ENCODE data around the gene PXYLP1. TPM values are rescaled to one million over a fixed set of nuclear protein-coding genes. Genes with fewer than 3 reads are reported as not detected.
"Not testable (repeated sequence)": the region's sequence is repeated elsewhere in the genome, so short reads cannot be mapped to it uniquely, and the experiment has no call there.

PXYLP1 gene
- polyA plus RNA-seq, 4 donors = 34.6 to 40.2 (median 39.0) TPM

DNA sequence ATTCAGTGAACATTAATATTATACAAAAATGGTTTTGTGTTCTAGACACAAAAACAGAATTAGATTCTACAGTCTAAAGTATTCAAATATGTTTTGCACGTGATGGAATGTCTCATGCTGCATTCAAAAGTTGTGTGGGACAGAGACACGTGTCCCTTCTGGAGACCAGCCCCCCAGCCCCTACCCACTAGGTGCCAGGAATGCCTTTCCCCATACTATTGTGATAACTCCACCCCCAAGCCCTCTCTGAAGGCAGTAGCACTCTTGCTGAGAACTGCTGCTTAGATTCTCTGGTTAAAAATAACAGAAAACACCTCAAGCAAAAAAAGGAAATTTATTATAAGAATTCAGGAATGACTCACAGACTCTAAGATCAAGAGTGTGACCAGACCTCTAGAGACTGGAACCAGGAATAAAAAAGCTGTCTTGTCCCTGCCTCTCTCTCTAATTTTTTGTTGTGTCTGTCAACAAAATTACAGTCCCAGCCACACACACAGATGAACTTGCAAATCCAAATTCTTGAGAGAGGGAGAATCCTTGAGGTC lies 57.7 kb downstream of the PXYLP1 start:
- no peak for DNase-seq (ENCODE audit: low read depth in 4 of 4, low spot score in 2 of 4)

GRCh38 chr3:141291559-141292355 lies 60.1 kb downstream of the PXYLP1 start:
- no peak for DNase-seq (ENCODE audit: low read depth in 4 of 4, low spot score in 2 of 4)

DNA sequence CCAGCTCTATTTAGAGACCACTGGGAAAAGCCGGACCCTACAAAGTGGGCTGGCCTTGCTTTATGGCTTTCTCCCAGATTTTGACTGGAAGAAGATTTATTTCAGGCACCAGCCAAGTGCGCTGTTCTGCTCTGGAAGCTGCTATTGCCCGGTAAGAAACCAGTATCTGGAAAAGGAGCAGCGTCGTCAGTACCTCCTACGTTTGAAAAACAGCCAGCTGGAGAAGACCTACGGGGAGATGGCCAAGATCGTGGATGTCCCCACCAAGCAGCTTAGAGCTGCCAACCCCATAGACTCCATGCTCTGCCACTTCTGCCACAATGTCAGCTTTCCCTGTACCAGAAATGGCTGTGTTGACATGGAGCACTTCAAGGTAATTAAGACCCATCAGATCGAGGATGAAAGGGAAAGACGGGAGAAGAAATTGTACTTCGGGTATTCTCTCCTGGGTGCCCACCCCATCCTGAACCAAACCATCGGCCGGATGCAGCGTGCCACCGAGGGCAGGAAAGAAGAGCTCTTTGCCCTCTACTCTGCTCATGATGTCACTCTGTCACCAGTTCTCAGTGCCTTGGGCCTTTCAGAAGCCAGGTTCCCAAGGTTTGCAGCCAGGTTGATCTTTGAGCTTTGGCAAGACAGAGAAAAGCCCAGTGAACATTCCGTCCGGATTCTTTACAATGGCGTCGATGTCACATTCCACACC lies 60.9 kb downstream of the PXYLP1 start:
- DNase-seq (ENCODE audit: low read depth in 4 of 4, low spot score in 2 of 4) = no peak

DNA sequence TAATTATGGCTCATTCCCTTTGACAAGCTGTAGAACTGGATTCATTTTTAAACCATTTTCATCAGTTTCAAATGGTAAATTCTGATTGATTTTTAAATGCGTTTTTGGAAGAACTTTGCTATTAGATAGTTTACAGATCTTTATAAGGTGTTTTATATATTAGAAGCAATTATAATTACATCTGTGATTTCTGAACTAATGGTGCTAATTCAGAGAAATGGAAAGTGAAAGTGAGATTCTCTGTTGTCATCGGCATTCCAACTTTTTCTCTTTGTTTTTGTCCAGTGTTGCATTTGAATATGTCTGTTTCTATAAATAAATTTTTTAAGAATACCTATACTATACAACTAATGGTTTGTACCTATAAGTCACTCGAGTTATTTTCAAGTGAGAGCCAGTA lies 62.7 kb downstream of the PXYLP1 start:
- no peak for DNase-seq (ENCODE audit: low read depth in 4 of 4, low spot score in 2 of 4)

GRCh38 chr3:141294848-141295247 lies 63.2 kb downstream of the PXYLP1 start:
- no peak for DNase-seq (ENCODE audit: low read depth in 4 of 4, low spot score in 2 of 4)

- DNase-seq (ENCODE audit: low read depth in 4 of 4, low spot score in 2 of 4) = not testable (repeated sequence)
These were observed 68.8 kb downstream of the PXYLP1 start for GRCh38 chr3:141300426-141300825.

DNA sequence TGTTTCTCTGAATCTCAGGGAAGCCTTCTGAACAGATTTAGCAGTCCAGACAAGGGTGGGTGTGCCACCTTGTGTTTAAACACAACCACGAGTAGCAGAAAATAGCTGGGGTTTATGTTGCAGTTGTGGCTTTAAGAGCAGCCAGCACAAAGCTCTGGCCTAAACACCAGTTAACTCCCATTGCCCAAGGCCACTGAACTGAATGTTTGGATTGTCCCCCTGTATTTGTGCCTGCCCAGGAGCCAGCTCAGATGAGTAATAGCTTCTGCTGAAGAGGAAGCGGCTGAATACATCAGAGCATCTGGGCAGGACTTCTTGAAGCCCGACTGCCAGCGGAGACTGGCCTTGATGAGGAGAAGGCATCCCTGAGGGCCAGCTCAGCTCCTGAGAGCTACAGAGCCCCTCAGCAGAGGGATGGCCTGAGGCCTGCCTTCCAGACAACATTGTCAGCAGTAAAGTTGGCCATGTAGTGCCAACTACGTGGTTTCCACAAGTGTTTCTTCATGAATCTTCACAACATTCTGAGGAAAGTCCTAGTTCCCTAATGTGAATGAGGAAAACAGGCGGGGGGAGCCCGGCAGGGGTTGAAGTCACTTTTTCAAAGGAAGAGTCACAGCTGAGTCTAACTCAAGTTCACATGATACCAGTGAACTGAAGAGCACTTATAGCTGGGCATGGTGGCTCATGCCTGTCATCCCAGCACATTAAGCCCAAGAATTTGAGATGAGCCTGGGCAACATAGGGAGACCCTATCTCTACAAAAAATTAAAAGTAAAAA lies 70.9 kb downstream of the PXYLP1 start:
- DNase-seq (ENCODE audit: low read depth in 4 of 4, low spot score in 2 of 4) = no peak

DNA sequence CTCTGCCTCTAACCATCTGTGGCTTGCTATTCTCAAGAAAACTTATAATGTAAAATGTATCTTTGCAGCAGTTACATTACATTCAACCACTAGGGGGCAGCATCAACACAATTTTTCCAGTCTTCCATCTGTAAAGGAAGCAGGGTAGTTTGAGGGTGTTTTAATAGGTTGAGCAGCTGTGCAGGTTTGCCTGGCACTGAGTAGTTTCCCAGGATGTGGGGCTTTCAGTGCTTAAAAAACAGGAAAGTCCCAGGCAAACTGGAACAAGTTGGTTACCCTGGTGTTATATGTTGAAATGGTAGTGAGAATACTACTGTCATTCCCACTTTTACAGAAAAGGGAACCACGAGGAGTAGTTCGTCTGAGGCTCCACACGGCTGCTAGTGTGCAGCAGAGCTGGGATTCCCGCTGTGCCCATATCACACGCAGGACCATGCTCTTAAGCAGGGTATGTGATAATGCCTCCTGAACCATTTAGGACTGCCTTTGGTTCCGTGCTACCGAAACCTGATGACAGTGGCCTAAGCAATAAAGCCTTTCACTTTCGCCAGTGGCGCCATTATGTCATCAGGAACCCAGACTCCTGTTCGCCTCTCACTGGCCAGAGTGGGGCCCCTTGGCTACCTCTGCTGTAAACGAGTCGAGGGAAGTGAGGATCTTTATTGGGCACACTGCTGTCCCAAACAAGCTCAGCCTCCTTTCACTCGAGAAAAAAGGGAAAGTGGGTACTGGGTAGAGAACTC lies 72.0 kb downstream of the PXYLP1 start:
- DNase-seq (ENCODE audit: low read depth in 4 of 4, low spot score in 2 of 4) = peak in 3 of 4 donors; percentile 54 to 74 (median 56)

DNA sequence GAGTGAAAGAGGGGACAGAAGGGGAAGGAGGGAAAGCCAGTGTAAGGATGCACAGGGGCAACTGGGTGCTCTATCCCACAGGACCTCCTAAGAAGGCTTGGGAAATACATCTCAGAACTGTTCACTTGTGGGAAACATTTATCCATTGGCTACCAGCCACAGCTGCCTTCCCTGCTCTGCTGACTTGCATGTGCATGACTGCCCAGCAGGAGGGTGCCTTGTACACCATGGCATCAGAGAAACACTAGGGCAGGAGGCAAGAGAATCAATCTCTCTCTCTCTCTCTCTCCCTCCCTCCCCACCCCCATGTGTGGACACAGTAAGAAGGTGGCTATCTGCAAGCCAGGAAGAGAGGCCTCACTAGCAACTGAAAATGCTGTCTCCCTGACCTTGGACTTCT lies 73.8 kb downstream of the PXYLP1 start:
- DNase-seq (ENCODE audit: low read depth in 4 of 4, low spot score in 2 of 4) = no peak

GRCh38 chr3:141306276-141306675 lies 74.7 kb downstream of the PXYLP1 start:
- DNase-seq (ENCODE audit: low read depth in 4 of 4, low spot score in 2 of 4) = no peak

DNA sequence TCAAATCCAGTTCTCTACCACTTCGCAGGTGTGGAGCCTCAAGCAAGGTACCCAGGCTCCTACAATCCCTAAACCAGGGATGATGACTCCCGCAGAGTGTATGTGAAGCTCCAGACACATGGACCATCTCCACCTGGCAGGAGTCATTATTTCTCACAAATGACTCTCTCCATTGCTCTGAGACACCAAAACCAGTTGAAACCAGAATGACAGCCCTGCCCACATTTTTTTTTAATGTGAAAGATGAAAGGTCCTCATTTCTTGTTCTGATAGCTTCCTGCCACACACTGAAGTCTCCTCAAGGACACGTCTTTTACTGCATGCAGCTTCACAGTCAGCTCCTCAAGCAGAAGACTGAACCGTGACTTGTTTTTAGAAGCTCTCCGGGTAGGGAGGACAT lies 75.3 kb downstream of the PXYLP1 start:
- DNase-seq (ENCODE audit: low read depth in 4 of 4, low spot score in 2 of 4) = no peak

GRCh38 chr3:141307351-141308059 lies 75.9 kb downstream of the PXYLP1 start:
- no peak for DNase-seq (ENCODE audit: low read depth in 4 of 4, low spot score in 2 of 4)

GRCh38 chr3:141308588-141309218 lies 77.1 kb downstream of the PXYLP1 start:
- peak in 1 of 4 donors; percentile 48 for DNase-seq (ENCODE audit: low read depth in 4 of 4, low spot score in 2 of 4)

- no peak for DNase-seq (ENCODE audit: low read depth in 4 of 4, low spot score in 2 of 4)
These were observed 79.5 kb downstream of the PXYLP1 start for GRCh38 chr3:141311170-141311495.

DNA sequence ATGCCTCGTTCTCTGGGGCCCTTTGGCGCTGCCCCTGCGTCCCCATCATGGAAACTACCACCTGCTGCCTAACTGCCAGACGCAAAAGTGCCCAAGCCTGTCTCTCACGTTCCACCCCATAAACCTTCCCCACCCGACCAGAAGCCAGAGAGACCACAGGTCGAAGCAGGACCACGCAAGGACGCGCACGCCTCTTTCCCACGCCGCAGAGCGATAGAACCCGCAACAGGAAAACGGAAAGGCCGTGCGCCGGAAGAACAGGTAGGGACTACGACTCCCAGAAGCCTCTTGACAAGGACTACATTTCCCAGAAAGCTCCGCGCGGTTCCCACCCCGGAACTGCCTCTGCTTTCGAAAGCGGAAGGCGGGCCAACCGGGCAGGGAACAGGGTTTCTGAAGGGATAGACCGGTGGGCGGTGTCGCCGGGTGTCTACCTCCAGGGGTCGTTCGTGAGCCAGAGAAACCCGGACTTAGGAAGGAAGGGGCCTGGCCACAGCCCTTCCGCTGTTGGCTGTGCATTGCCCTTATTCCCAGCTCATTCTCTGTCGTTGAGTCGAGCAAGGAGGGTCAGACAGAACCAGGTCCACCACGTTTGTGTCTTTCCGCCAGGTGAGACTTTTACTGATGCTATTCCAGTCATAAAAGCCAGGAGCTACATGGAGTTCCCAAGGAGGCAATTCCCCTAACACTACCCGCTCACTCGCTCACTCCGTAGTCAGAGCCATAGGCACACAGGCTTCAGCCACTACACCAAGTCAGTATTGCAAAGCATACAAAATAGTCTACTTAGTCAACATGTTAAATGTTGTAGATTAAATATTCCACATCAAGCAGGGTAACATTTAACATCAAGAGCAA lies 80.1 kb downstream of the PXYLP1 start:
- peak; percentile 86 to 96 (median 95) for DNase-seq (ENCODE audit: low read depth in 4 of 4, low spot score in 2 of 4)

GRCh38 chr3:141312354-141313092 lies 80.9 kb downstream of the PXYLP1 start:
- DNase-seq (ENCODE audit: low read depth in 4 of 4, low spot score in 2 of 4) = no peak

GRCh38 chr3:141313093-141313683 lies 81.6 kb downstream of the PXYLP1 start:
- DNase-seq (ENCODE audit: low read depth in 4 of 4, low spot score in 2 of 4) = no peak
